ENCODE measurements around the gene RBPJ. TPM values are rescaled to one million over a fixed set of nuclear protein-coding genes. Genes with fewer than 3 reads are reported as not detected.

RBPJ gene
- 162 and 173 TPM in 2 replicates for total RNA-seq
- long read RNA-seq, full-length matches to known transcripts = 181 of 317 reads
- long read RNA-seq, partial matches to known transcripts = 46 of 317 reads
- long read RNA-seq, other reads (novel, unspliced or antisense) = 90 of 317 reads

GRCh38 chr4:26320538-26321372 lies at the start of gene RBPJ:
Gene RBPJ (plus strand): TSS chr4:26321014. CDS start chr4:26321029, 15 bp downstream.
- H3K4me1 Mint-ChIP-seq (ENCODE audit: low read depth) = peaks cover 26% of the 10 kb centered on the region
- peak; percentile 87 for DNase-seq (ENCODE audit: low spot score, unreplicated experiment)
- no peak for TF ChIP-seq CTCF (IDR thresholded peaks at IDR 0.05; ENCODE audit: unreplicated experiment)
- peak within 1 kb of the TSS; percentile 99 for H3K4me3 Mint-ChIP-seq (ENCODE audit: low read depth)
- peaks cover 6% of the 10 kb centered on the region for H3K9me3 Mint-ChIP-seq (ENCODE audit: low read depth)
- H3K27me3 Mint-ChIP-seq = peaks cover 10% of the 10 kb centered on the region
- peak within 1 kb of the TSS; percentile 99 for H3K27ac Mint-ChIP-seq
- peaks cover 1% of the 10 kb centered on the region for H3K36me3 Mint-ChIP-seq (ENCODE audit: insufficient read depth)

GRCh38 chr4:26271703-26272102 lies 49.1 kb upstream of the RBPJ start:
- H3K36me3 Mint-ChIP-seq (ENCODE audit: insufficient read depth) = no peaks in the 10 kb centered on the region
- DNase-seq (ENCODE audit: low spot score, unreplicated experiment) = no peak

GRCh38 chr4:26272654-26273615 lies 47.9 kb upstream of the RBPJ start:
- DNase-seq (ENCODE audit: low spot score, unreplicated experiment) = no peak
- no peak for TF ChIP-seq CTCF (IDR thresholded peaks at IDR 0.05; ENCODE audit: unreplicated experiment)
- no peaks in the 10 kb centered on the region for H3K27me3 Mint-ChIP-seq
- H3K9me3 Mint-ChIP-seq (ENCODE audit: low read depth) = no peaks in the 10 kb centered on the region
- no peaks in the 10 kb centered on the region for H3K36me3 Mint-ChIP-seq (ENCODE audit: insufficient read depth)
- H3K27ac Mint-ChIP-seq = no peak overlapping the region
- H3K4me1 Mint-ChIP-seq (ENCODE audit: low read depth) = peaks cover 2% of the 10 kb centered on the region
- no peak overlapping the region for H3K4me3 Mint-ChIP-seq (ENCODE audit: low read depth)

More at GRCh38 chr4:26271703-26272102, 49.1 kb upstream of the RBPJ start:
- H3K27ac Mint-ChIP-seq = no peak overlapping the region
- no peaks in the 10 kb centered on the region for H3K27me3 Mint-ChIP-seq
- TF ChIP-seq CTCF (IDR thresholded peaks at IDR 0.05; ENCODE audit: unreplicated experiment) = no peak
- H3K4me3 Mint-ChIP-seq (ENCODE audit: low read depth) = no peak overlapping the region
- H3K9me3 Mint-ChIP-seq (ENCODE audit: low read depth) = no peaks in the 10 kb centered on the region
- H3K4me1 Mint-ChIP-seq (ENCODE audit: low read depth) = peaks cover 2% of the 10 kb centered on the region

GRCh38 chr4:26273616-26273980 lies 47.2 kb upstream of the RBPJ start:
- no peaks in the 10 kb centered on the region for H3K27me3 Mint-ChIP-seq
- H3K27ac Mint-ChIP-seq = no peak overlapping the region
- no peak overlapping the region for H3K4me3 Mint-ChIP-seq (ENCODE audit: low read depth)
- no peak for TF ChIP-seq CTCF (IDR thresholded peaks at IDR 0.05; ENCODE audit: unreplicated experiment)
- no peaks in the 10 kb centered on the region for H3K36me3 Mint-ChIP-seq (ENCODE audit: insufficient read depth)
- H3K9me3 Mint-ChIP-seq (ENCODE audit: low read depth) = no peaks in the 10 kb centered on the region
- DNase-seq (ENCODE audit: low spot score, unreplicated experiment) = no peak
- H3K4me1 Mint-ChIP-seq (ENCODE audit: low read depth) = peaks cover 2% of the 10 kb centered on the region

- Mint-ChIP-seq H3K27me3 (no peaks in the 10 kb centered on the region), H3K9me3 (ENCODE audit: low read depth) (no peaks in the 10 kb centered on the region), H3K36me3 (ENCODE audit: insufficient read depth) (no peaks in the 10 kb centered on the region), H3K4me3 (ENCODE audit: low read depth) (no peak overlapping the region), H3K4me1 (ENCODE audit: low read depth) (peaks cover 2% of the 10 kb centered on the region), H3K27ac (no peak overlapping the region)
- DNase-seq (ENCODE audit: low spot score, unreplicated experiment) = no peak
- TF ChIP-seq CTCF (IDR thresholded peaks at IDR 0.05; ENCODE audit: unreplicated experiment) = no peak
Observed at GRCh38 chr4:26275281-26275680, 45.5 kb upstream of the RBPJ start.

Data from progenitor cell of endocrine pancreas (in vitro differentiated cells).